CD4-positive, alpha-beta T cell (primary cell): Measurements from ENCODE around the gene NDC1. TPM values are rescaled to one million over a fixed set of nuclear protein-coding genes. Genes with fewer than 3 reads are reported as not detected.
"Not testable (repeated sequence)": the region's sequence is repeated elsewhere in the genome, so short reads cannot be mapped to it uniquely, and the experiment has no call there.

Source experiments
- ATAC-seq: fragments of 200-7000 bp; cut with Tn5 transposase; one replicate; pipeline ENCODE4 v1.10.0; 2022; ENCODE audit warnings: mild to moderate bottlenecking; ENCODE audit not compliant: poor library complexity
- CTCF ChIA-PET: fragments of 350-600 bp; sonication (Branson Sonifier 250); formaldehyde crosslinking; loops from one replicate; lab custom pipeline; 2021; ENCODE audit warnings: antibody characterized with exemption, inconsistent platforms; lab: Charles Lee
- POLR2A ChIA-PET: fragments of 350-600 bp; sonication (Branson Sonifier 250); formaldehyde crosslinking; loops from one replicate; lab custom pipeline; 2021; ENCODE audit warnings: antibody characterized with exemption, inconsistent platforms; lab: Charles Lee
- DNase-seq, 14 experiments: peaks; one replicate each; pipeline ENCODE4 v3.0.0-alpha.2; 2013 to 2020; ENCODE audit warnings: mixed read lengths in 2 of 14
- H3K27ac ChIP-seq, 2 donors: one replicate each; pipeline versions ENCODE4 v1.5.1 to v1.7.0; 2013; ENCODE audit warnings: low read length in 2 of 2, low read depth in 1 of 2, mild to moderate bottlenecking in 1 of 2
- H3K27me3 ChIP-seq, 2 experiments: 1 replicate in 1 of 2; 2 replicates in 1 of 2; pipeline versions ENCODE4 v1.6.1 to v1.7.0; 2013; ENCODE audit warnings: low read length in 2 of 2, control low read depth in 1 of 2, mild to moderate bottlenecking in 1 of 2, moderate library complexity in 1 of 2; ENCODE audit not compliant: insufficient read depth in 2 of 2, control insufficient read depth in 1 of 2
- H3K36me3 ChIP-seq: one replicate; pipeline ENCODE4 v1.6.1; 2013; ENCODE audit warnings: low read length, control low read depth; ENCODE audit not compliant: insufficient read depth
- H3K4me1 ChIP-seq: one replicate; pipeline ENCODE4 v1.6.1; 2013; ENCODE audit warnings: low read length, control low read depth; ENCODE audit not compliant: insufficient read depth
- H3K4me3 ChIP-seq: one replicate; pipeline ENCODE4 v1.5.1; 2013; ENCODE audit warnings: mild to moderate bottlenecking, low read length, moderate library complexity
- H3K9me3 ChIP-seq, 2 experiments: 1 replicate in 1 of 2; 2 replicates in 1 of 2; pipeline versions ENCODE4 v1.6.1 to v1.7.0; 2013; ENCODE audit warnings: low read length in 2 of 2, mild to moderate bottlenecking in 2 of 2, control low read depth in 1 of 2, moderate library complexity in 1 of 2; ENCODE audit not compliant: control insufficient read depth in 1 of 2, insufficient read depth in 1 of 2
- H3K27ac Mint-ChIP-seq: one replicate; pipeline ENCODE4 v1.8.0; 2020; ENCODE audit warnings: mixed read lengths
- H3K27me3 Mint-ChIP-seq: one replicate; pipeline ENCODE4 v1.8.0; 2021; ENCODE audit warnings: mixed read lengths
- H3K36me3 Mint-ChIP-seq: one replicate; pipeline ENCODE4 v1.8.0; 2021; ENCODE audit warnings: low read depth, mixed read lengths
- H3K4me1 Mint-ChIP-seq: one replicate; pipeline ENCODE4 v1.8.0; 2021; ENCODE audit warnings: low read depth, mixed read lengths
- H3K4me3 Mint-ChIP-seq: one replicate; pipeline ENCODE4 v1.8.0; 2020; ENCODE audit warnings: mild to moderate bottlenecking, mixed read lengths
- H3K9me3 Mint-ChIP-seq: one replicate; pipeline ENCODE4 v1.8.0; 2020; ENCODE audit warnings: mixed read lengths
- intact Hi-C, 2 experiments: fragments of 100-400 bp; cut with DNase I in 1 of 2; cut with micrococcal nuclease in 1 of 2; formaldehyde crosslinking; loops; one replicate each; pipeline versions ENCODE4 v1.15.1 to v1.9.0; 2023 to 2025; cut with DNase I, micrococcal nuclease
- total RNA-seq, 174 experiments: library from RNA in 2 of 174; stranded (reverse) in 2 of 174; gene quantifications; one replicate each; pipeline ENCODE4 v1.2.3 and lab custom pipeline; 2021 to 2026
- TF ChIP-seq, protein P1 (sequence below): fragments of 200-600 bp; IDR thresholded peaks from one replicate; pipeline ENCODE4 v1.8.0; 2022; ENCODE audit warnings: antibody characterized with exemption, mild to moderate bottlenecking

Gene NDC1
- total RNA-seq, 2 experiments from 2014 or later, result 5.4 to 8.1 TPM

DNA sequence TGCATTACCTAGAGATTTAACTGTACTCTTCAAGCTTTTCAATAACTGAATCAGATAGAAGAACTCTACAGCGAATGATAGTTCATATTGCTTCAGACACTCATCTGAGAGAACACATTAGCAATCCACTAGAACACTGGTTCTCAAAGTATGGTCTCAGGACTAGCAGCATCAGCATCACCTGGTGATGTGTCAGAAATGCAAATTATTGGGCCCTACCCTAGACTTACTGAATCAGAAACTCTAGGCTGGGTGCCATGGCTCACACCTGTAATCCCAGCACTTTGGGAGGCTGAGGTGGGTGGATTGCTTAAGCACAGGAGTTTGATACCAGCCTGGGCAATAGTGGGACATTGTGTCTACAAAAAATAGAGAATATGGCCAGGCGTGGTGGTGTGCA, 74.2 kb downstream of the NDC1 start:
- Mint-ChIP-seq H3K36me3 (peaks cover 59% of the 10 kb centered on the region), H3K27ac (no peak overlapping the region), H3K4me1 (peaks cover 6% of the 10 kb centered on the region), H3K4me3 (no peak overlapping the region), H3K9me3 (no peaks in the 10 kb centered on the region), H3K27me3 (no peaks in the 10 kb centered on the region)
- intact Hi-C loops, result no loop called here
- Histone ChIP-seq H3K4me3 (no peak overlapping the region), H3K4me1 (no peaks in the 10 kb centered on the region), H3K36me3 (peaks cover 11% of the 10 kb centered on the region), H3K27me3 (no peaks in the 10 kb centered on the region), H3K9me3 (no peaks in the 10 kb centered on the region), H3K27ac (no peak overlapping the region)
- ChIA-PET CTCF (no interaction called here), POLR2A (no interaction called here)
- TF ChIP-seq, protein P1, sequence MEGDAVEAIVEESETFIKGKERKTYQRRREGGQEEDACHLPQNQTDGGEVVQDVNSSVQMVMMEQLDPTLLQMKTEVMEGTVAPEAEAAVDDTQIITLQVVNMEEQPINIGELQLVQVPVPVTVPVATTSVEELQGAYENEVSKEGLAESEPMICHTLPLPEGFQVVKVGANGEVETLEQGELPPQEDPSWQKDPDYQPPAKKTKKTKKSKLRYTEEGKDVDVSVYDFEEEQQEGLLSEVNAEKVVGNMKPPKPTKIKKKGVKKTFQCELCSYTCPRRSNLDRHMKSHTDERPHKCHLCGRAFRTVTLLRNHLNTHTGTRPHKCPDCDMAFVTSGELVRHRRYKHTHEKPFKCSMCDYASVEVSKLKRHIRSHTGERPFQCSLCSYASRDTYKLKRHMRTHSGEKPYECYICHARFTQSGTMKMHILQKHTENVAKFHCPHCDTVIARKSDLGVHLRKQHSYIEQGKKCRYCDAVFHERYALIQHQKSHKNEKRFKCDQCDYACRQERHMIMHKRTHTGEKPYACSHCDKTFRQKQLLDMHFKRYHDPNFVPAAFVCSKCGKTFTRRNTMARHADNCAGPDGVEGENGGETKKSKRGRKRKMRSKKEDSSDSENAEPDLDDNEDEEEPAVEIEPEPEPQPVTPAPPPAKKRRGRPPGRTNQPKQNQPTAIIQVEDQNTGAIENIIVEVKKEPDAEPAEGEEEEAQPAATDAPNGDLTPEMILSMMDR, result no peak
- no peak for DNase-seq
- no peak for ATAC-seq

DNA sequence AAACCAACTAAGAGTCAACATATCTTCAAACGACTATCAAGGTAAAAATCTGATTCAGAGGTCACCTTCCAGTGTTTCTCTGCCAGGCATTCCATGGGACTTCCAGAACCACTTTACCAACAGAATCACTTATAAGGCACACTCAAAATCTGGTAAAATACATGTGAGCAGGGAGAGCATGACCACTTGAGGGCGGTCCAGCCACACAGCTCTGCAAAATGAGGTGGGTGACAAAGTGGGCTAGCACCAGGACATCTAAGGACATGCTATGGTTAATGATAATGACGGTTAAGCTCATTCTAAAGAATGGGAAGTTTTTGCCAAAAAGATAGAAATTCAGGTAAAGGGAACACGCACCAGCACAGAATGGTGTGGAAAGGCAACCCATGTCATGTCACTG, 74.6 kb downstream of the NDC1 start:
- H3K36me3 Mint-ChIP-seq, result peaks cover 54% of the 10 kb centered on the region
- CTCF ChIA-PET, result no interaction called here

DNA sequence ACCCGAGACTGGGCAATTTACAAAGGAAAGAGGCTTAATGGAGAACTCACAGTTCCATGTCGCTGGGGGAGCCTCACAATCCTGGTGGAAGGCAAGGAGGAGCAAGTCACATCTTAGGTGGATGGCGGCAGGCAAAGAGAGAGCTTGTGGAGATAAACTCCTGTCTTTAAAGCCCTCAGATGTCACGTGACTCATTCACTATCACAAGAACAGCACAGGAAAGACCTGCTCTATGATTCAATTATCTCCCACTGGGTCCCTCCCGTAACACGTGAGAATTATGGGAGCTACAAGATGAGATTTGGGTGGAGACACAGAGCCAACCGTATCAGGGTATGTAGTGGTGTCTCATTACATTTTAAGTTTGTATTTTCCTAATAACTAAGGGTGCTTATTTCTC, 77.6 kb downstream of the NDC1 start:
- H3K36me3 ChIP-seq, H3K4me1 Mint-ChIP-seq, H3K27ac ChIP-seq, H3K4me3 ChIP-seq, CTCF ChIA-PET, intact Hi-C loops, H3K4me1 ChIP-seq, DNase-seq, ATAC-seq, H3K27me3 Mint-ChIP-seq, H3K9me3 ChIP-seq, H3K4me3 Mint-ChIP-seq, POLR2A ChIA-PET, H3K27me3 ChIP-seq, H3K9me3 Mint-ChIP-seq, H3K27ac Mint-ChIP-seq: not testable (repeated sequence)
- H3K36me3 Mint-ChIP-seq, result peaks cover 26% of the 10 kb centered on the region

More for the DNA sequence above, 74.6 kb downstream of the NDC1 start:
- POLR2A ChIA-PET, result interaction anchor here (0.8 kb wide), 1 partner anchor 9 kb away, joined by 3 read pairs; no protein-coding TSS in a partner anchor
- Histone ChIP-seq H3K27ac (no peak overlapping the region), H3K27me3 (no peaks in the 10 kb centered on the region), H3K36me3 (peaks cover 7% of the 10 kb centered on the region), H3K9me3 (no peaks in the 10 kb centered on the region), H3K4me1 (no peaks in the 10 kb centered on the region), H3K4me3 (no peak overlapping the region)
- Mint-ChIP-seq H3K4me1 (peaks cover 6% of the 10 kb centered on the region), H3K9me3 (no peaks in the 10 kb centered on the region), H3K27me3 (no peaks in the 10 kb centered on the region), H3K4me3 (no peak overlapping the region), H3K27ac (no peak overlapping the region)
- TF ChIP-seq, protein P1, result no peak
- ATAC-seq, result no peak
- no peak for DNase-seq
- intact Hi-C loops, result no loop called here

DNA sequence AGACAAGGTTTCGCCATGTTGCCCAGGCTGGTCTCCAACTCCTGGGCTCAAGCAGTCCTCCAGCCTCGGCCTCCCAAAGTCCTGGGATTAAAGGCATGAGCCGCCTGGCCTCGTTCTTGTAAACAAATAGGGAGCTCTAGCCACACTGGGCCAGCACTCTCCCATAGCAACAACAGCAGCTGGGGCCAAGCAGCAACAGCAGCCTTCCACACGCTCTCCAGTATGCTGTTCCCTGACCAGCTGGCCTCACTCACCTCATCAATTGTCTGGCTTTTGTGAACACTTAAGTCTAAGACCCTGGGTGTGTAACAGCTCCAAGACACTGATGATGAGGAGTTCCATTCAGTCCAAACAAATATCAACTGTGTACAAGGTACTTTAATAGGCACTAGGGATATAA, 82.2 kb downstream of the NDC1 start:
- H3K36me3 Mint-ChIP-seq, result no peaks in the 10 kb centered on the region
- Histone ChIP-seq H3K27me3 (no peaks in the 10 kb centered on the region), H3K27ac (no peak overlapping the region), H3K36me3 (no peaks in the 10 kb centered on the region), H3K4me1 (no peaks in the 10 kb centered on the region), H3K4me3 (no peak overlapping the region), H3K9me3 (no peaks in the 10 kb centered on the region)
- no peak overlapping the region for H3K4me3 Mint-ChIP-seq
- TF ChIP-seq, protein P1, result no peak
- DNase-seq (no peak), ATAC-seq (no peak)
- no peaks in the 10 kb centered on the region for H3K27me3 Mint-ChIP-seq
- H3K9me3 Mint-ChIP-seq, result no peaks in the 10 kb centered on the region
- ChIA-PET POLR2A (interaction anchor here (0.6 kb wide), 1 partner anchor 127 kb away, joined by 3 read pairs; no protein-coding TSS in a partner anchor), CTCF (no interaction called here)
- no peaks in the 10 kb centered on the region for H3K4me1 Mint-ChIP-seq
- H3K27ac Mint-ChIP-seq, result no peak overlapping the region
- intact Hi-C loops, result loop anchor here in 1 of 2 experiments (5.0 kb wide), 1 partner anchor 269 kb away; no protein-coding TSS in a partner anchor
